ENCODE data around the gene DENND4B.
"Not testable (repeated sequence)": the region's sequence is repeated elsewhere in the genome, so short reads cannot be mapped to it uniquely, and the experiment has no call there.

DENND4B gene

DNA sequence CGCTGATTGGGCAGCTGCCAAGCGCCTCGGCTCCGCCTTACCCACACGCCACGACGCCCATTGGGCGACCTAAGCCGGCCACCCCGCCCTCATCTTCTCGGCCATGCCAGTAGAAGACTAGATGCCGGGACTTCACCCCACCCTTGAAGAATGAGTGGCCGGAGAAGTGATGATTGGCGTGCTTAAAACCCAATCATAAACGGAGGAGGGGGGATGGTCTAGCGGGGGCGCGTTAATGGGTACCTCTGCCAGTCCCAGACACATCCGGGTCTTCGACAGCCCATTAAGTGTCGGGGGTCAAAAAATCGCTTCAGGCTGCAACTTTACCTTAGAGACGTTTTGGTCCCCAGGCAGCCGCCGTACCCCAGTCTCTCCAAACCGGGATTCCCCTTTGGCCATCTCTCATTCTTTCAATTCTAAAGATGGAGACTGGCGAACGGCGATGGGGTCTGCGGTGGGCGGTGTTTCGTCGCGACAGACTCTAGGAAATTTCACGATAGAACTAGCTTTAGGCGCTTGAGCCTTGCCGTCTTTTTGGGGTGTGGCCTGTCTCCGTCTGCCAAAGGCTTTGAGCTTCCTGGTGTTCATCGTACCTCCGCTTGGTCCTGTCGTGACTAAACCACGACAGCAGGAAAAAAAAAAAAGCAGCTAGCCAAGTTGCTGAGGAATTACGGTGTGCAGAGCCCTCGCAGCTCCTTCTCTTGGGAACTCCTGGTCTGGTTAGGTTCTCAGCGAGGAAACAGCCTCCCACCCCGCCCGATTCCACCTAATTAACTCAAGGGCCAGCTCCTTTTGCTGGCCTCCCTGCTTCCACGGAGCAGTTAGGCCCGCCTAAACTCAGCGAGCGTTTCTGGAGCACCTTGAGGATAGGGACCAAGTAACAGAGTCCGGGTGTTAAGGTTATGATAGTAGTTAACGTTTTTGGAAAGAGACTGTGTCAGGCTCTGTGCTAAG, 23.3 kb downstream of the DENND4B start, which contains the start of gene GATAD2B:
Gene GATAD2B (minus strand): TSS at position 1 of the 954 bp plus-strand sequence. CDS start 94,625 bp downstream, outside the sequence.
- DNase-seq: peak; percentile 99

DNA sequence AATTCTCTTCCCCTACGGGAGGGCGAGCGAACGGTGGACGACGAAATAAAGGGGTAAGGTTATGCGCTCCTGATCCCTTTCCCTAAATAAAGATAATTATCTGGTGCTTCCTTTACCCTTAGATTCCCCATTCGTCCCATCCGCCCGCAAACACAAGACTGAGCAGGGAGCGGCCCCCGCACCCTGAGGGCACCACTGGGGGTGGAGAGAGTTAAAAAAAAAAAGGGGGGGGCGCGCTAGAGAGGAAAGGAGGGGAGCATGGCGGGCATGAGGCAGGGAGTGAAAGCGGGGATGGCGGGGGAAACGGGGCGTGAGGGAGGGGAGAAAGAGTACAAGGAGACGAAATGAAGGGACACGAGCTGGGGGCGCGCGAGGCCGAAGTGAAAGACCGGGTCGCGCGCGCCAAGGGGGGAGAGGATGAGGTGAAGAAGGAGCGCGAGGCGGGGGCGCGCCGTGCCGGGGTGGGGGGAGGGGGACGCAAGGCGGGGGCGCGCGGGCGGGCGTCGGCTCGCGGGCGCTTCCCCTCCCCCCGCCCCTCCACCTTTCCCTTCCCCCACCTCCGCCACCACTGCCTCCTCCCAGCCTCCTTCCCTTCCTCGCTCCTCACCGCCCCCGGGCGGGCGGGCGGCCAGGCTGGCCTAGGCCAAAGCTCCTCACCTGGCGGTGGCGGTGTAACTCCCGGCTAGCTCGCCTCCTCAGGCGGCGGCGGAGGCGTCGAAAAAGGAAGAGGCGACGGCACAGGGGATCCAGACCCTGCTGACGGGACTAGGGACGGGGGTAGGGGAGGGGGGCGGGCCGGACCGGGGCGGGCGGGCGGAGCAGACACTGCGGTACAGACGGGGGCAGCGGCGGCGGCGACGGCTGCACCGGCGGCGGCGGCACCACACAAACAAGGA, 24.2 kb downstream of the DENND4B start:
- no peak for DNase-seq

GRCh38 chr1:153921803-153922075, 24.8 kb downstream of the DENND4B start:
- DNase-seq: no peak

DNA sequence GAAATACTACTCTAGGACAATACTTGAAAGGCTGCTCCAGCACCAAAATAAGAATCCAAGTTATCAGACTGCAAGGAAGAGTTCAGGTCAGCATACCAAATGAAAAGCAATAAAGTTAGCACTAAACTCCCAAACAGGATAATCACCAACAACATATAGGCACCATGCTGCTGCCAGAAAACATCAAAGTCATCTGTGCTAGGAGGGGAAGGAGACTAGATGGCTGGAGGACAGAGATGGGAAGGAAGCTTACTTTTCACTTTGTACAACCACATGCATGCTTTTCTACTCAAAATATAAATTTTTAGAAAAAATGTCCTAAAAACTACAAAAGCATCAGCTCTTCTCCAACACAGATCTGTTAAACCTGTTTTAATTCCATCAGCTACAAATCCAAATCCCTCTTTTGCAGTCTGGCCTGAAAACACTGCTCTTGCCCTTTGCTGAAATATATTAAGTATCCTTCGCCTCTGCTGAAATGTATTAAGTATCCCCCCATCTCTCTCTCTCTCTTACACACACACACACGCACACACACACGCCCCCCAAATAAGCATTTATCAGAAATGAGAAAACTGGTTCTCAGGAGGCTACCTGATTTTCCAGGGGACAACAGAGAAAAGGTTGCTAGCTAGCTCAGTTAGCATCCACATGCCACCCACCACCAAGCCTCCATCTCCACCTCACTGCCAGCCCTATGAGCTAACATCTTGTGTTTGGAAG, 25.3 kb downstream of the DENND4B start:
- DNase-seq: no peak

DNA sequence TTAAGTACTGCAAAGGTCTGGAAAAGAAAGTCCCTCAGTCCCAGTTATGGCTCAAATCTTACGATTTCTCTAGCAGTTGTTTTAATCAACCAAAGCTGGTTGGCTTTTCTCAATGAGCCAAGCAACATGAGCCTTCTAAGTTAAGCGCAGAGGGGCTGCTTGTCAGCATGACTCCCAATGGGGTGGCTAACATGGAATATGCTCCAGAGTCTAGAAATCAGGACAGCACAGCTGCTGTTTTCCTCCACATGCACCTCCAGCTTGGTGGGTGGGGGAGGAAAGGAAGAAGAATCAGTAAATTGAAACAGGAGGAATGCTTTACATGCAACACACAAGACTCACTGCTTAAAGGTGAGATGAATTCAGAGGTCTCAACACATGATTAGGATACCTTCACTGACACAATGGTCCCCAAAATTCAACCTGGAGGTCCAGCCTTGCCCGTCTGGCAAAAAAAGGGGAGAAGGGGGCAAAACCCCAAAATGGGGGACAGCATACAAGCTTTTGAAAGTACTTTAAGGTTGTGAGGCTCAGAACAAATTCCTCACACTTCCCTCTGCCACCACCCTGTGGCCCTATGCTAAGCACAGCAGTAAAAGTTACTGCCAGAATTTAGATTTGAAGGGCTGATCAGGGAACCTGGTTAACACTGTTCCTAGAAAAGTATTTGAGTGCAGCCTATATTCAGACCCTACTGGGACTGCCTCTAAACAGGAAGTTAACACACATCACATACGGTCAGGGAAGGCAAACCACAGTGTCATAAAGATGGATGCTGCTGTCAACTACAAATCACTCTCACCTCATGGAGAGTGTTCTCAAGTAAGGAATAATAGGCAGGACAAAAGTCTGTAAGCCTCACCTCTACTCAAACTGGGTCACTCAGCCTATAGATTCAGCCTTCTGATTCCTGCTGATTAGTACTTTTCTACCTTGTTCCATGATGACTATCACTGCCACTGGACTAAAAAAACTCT, 26.4 kb downstream of the DENND4B start:
- DNase-seq: no peak

- DNase-seq: no peak
Measured at GRCh38 chr1:153916297-153916696, 30.2 kb downstream of the DENND4B start.

DNA sequence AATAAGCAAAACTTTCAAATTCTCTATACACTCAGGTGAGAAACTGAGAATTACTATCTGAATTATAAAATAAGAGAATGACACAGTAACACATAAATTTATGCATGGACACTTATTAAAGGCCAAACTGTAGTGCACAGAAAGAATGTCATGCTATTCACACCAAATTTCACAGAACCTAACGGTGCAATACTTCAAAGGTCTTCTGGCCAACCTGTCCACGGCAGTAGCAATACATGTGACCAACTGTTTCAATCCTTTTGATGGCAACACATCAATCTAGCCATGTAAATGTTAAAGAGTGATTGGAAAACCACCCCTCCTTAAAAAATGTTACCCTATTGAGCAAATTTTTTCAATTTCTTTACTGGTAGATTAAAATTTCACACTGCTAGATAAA, 34.2 kb downstream of the DENND4B start:
- no peak for DNase-seq

- not testable (repeated sequence) for DNase-seq
Measured at GRCh38 chr1:153910560-153910959, 36.0 kb downstream of the DENND4B start.

DNA sequence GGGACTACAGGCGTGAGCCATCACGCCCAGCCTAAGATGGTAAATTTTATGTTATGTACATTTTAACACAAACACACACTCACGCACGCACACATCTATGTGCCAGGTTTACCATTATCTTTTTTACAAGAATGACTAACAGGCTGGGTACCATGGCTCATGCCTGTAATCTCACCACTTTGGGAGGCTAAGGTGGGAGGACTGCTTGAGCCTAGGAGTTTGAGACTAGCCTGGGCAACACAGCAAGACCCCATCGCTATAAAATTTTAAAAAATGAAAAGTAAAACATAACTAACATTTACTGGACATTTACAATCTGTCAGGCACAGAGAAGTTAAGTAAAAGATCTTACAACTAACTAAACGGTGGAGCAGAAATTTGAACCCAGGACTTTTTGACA, 38.4 kb downstream of the DENND4B start:
- DNase-seq: no peak

- DNase-seq: no peak
Measured at GRCh38 chr1:153907134-153907533, 39.4 kb downstream of the DENND4B start.

- DNase-seq: no peak
Measured at GRCh38 chr1:153906396-153906795, 40.1 kb downstream of the DENND4B start.

DNA sequence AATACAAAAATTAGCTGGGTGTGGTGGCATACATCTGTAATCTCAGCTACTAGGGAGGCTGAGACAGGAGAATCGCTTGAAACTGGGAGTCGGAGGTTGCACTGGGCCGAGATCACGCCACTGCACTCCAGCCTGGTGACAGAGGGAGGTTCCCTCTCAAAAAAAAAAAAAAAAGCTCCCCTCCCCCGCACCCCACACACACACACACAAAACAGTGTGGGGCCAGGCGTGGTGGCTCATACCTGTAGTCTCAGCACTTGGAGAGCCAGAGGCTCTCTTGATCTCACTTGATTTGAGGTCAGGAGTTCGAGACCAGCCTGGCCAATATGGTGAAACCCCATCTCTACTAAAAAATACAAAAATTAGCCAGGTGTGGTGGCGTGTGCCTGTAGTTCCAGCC, 40.6 kb downstream of the DENND4B start:
- not testable (repeated sequence) for DNase-seq

DNA sequence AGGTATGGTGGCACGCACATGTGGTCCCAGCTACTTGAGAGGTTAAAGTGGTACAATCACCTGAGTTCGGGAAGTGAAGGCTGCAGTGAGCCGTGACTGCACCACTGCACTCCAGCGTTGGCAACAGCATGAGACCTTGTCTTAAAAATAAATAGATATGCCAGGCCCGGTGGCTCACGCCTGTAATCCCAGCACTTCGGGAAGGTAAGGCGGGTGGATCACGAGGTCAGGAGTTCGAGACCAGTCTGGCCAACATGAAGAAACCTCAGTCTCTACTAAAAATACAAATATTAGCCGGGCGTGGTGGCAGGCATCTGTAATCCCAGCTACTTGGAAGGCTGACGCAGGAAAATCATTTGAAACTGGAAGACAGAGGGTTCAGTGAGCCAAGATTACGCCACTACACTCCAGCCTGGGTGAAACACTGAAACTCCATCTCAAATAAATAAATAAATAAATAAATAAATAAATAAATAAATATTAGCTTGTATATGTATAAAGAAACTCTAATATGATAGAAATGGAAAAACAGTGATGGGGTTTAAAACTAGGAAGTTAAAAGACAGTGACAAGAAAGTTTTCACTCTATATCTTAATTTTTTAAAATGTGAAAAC, 42.6 kb downstream of the DENND4B start:
- DNase-seq: no peak

GRCh38 chr1:153899509-153899908, 47.0 kb downstream of the DENND4B start:
- DNase-seq: no peak

- DNase-seq: not testable (repeated sequence)
Measured at GRCh38 chr1:153895866-153896265, 50.7 kb downstream of the DENND4B start.

DNA sequence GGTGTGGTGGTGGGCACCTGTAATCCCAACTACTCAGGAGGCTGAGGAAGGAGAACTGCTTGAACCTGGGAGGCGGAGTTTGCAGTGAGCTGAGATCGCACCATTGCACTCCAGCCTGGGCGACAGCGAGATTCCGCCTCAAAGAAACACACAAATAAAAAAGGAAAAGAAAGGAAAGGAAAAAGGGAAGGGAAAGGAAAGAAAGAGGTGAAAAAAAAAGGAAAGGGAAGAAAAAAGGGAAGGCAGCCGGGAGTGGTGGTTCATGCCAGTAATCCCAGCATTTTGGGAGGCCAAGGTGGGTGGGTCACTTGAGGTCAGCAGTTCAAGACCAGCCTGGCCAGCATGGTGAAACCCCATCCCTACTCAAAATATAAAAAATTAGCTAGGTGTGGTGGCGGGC, 55.5 kb downstream of the DENND4B start:
- not testable (repeated sequence) for DNase-seq

- DNase-seq: no peak
Measured at GRCh38 chr1:153888533-153888932, 58.0 kb downstream of the DENND4B start.

- no peak for DNase-seq
Measured at GRCh38 chr1:153886127-153886526, 60.4 kb downstream of the DENND4B start.

DNA sequence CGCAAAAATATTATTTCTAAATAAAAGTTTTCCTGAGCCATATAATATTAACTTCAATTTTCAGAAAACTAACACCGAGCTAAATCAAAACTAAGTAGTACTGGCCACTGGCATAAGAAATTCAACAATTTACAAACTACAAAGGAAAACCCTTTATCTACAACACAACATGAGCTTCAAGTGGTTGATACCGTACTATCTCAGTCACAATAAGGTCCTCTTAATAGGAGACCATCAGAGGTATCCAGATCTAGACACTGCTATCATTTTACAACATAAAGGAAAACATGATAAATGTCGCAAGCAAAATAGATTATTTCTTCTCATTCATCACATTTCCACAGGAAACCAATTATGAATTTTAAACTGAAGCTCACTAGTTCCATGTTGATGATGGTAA, 63.3 kb downstream of the DENND4B start:
- no peak for DNase-seq

- no peak for DNase-seq
Measured at GRCh38 chr1:153882296-153882912, 64.1 kb downstream of the DENND4B start.

- peak in 1 of 2 donors; percentile 13 for DNase-seq
Measured at GRCh38 chr1:153881751-153882150, 64.8 kb downstream of the DENND4B start.

Measured in hippocampal formation (tissue), 2 donors.